WERI-Rb-1 (cell line): ENCODE results near the gene TTC28.
A peak's percentile ranks its signal among the peaks of the same experiment; 100 is the strongest.
"Not testable (repeated sequence)": the region's sequence is repeated elsewhere in the genome, so short reads cannot be mapped to it uniquely, and the experiment has no call there.

Experiments used
- DNase-seq: peaks from one replicate; pipeline ENCODE4 v3.0.0-alpha.2; 2020
- H3K27ac ChIP-seq: fragments of 250-450 bp; sonication (Bioruptor Pico); 2 replicates; pipeline ENCODE4 v1.5.1; 2020; ENCODE audit warnings: mild to moderate bottlenecking, moderate library complexity
- H3K27me3 ChIP-seq: fragments of 250-450 bp; sonication (Bioruptor Pico); 2 replicates; pipeline ENCODE4 v1.5.1; 2021; ENCODE audit warnings: mild to moderate bottlenecking, low read depth, moderate library complexity; ENCODE audit not compliant: insufficient read depth, severe bottlenecking
- H3K36me3 ChIP-seq: fragments of 250-450 bp; sonication (Bioruptor Pico); 2 replicates; pipeline ENCODE4 v1.5.1; 2020; ENCODE audit warnings: mild to moderate bottlenecking, moderate library complexity
- H3K4me3 ChIP-seq: 2 replicates; pipeline ENCODE4 v1.5.1; 2011; ENCODE audit warnings: low read depth, mild to moderate bottlenecking, control low read depth, low read length
- H3K9me3 ChIP-seq: fragments of 250-450 bp; sonication (Bioruptor Pico); 2 replicates; pipeline ENCODE4 v1.5.1; 2021; ENCODE audit warnings: mild to moderate bottlenecking, moderate library complexity; ENCODE audit not compliant: severe bottlenecking
- TF ChIP-seq, protein P1 (sequence below): IDR thresholded peaks from 2 replicates; pipeline ENCODE4 v1.5.1; 2011; ENCODE audit warnings: low read depth, mild to moderate bottlenecking, control low read depth, inconsistent platforms, low read length

The TTC28 gene

DNA sequence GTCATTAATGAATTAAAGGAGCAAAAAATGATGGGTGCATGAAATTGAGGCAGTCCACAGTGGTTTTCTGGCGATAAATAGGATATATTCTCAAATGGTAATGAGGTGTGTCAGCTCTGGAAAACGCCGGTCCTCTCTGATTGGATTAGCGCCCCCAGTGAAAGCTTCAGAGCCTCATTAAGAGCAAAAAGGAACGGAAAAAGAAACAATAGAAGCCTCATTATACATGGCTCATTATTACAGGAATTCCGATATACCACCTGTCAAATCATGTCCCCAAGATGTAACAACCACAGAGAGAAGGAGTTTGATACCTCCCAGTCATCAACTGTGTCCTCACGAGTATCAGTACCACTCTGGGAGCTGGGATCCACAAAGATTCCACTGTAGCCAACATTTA is 584.9 kb downstream of the TTC28 start:
- H3K27me3 ChIP-seq = no peaks in the 10 kb centered on the region

DNA sequence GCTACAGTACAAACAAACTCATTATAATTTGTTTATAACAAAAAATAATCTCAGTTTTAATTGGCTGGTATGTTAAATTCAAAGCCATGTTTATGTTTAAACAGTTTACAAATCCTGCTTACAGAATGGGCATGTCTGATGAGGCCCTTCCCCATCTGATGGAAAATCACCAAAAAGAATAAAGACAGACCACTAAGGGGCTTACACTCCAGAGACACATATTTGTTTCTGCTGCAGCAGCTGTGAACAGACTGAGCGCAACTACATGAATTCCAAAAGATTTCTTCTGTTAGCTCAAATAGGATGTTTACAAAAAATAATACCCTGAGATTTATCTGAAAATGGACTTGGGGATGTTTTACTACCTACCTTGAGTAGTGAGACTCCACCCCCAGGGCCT is 585.9 kb downstream of the TTC28 start:
- H3K4me3 ChIP-seq = no peak overlapping the region
- no peaks in the 10 kb centered on the region; the same call in 1 of the 2 replicates for H3K36me3 ChIP-seq
- no peak overlapping the region for H3K27ac ChIP-seq
- TF ChIP-seq, protein P1, sequence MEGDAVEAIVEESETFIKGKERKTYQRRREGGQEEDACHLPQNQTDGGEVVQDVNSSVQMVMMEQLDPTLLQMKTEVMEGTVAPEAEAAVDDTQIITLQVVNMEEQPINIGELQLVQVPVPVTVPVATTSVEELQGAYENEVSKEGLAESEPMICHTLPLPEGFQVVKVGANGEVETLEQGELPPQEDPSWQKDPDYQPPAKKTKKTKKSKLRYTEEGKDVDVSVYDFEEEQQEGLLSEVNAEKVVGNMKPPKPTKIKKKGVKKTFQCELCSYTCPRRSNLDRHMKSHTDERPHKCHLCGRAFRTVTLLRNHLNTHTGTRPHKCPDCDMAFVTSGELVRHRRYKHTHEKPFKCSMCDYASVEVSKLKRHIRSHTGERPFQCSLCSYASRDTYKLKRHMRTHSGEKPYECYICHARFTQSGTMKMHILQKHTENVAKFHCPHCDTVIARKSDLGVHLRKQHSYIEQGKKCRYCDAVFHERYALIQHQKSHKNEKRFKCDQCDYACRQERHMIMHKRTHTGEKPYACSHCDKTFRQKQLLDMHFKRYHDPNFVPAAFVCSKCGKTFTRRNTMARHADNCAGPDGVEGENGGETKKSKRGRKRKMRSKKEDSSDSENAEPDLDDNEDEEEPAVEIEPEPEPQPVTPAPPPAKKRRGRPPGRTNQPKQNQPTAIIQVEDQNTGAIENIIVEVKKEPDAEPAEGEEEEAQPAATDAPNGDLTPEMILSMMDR = no peak
- no peak for DNase-seq
- peaks cover 4% of the 10 kb centered on the region for H3K9me3 ChIP-seq
- no peaks in the 10 kb centered on the region for H3K27me3 ChIP-seq

More for the DNA sequence above, 584.9 kb downstream of the TTC28 start:
- Histone ChIP-seq H3K9me3 (no peaks in the 10 kb centered on the region), H3K27ac (no peak overlapping the region), H3K36me3 (no peaks in the 10 kb centered on the region; the same call in 1 of the 2 replicates), H3K4me3 (no peak overlapping the region)
- TF ChIP-seq, protein P1 = no peak
- no peak for DNase-seq

DNA sequence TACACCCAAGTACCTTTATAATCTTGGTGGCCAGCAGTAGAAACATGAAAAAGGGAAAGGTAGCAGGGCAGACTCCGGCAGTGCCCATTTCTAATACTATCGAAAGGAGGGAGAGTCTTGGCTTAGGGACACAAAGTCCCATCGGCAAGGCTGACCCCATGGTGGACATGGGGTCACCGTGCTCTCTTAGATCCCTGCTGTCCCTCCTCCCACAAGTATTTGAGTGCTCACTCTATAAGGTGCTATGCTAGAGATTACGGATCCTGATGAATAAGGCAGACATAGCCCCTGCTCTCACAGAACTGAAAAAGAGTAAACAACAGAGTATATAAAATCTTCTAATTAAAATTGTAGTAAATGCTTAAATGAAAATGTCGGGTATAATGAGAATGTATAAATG is 588.2 kb downstream of the TTC28 start:
- Histone ChIP-seq H3K27me3 (no peaks in the 10 kb centered on the region), H3K4me3 (no peak overlapping the region), H3K36me3 (no peaks in the 10 kb centered on the region; the same call in 1 of the 2 replicates), H3K27ac (no peak overlapping the region), H3K9me3 (peaks cover 4% of the 10 kb centered on the region)
- TF ChIP-seq, protein P1 = no peak
- DNase-seq = no peak

DNA sequence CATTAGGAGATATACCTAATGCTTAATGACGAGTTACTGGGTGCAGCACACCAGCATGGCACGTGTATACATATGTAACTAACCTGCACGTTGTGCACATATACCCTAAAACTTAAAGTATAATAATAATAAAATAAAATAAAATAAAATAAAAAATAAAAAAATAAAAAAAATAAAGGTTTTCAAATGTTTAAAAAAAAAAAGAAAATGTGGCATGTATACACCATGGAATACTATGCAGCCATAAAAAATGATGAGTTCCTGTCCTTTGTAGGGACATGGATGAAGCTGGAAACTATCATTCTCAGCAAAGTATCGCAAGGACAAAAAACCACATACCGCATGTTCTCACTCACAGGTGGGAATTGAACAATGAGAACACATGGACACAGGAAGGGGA is 590.1 kb downstream of the TTC28 start:
- not testable (repeated sequence) for DNase-seq, H3K9me3 ChIP-seq, H3K27ac ChIP-seq, H3K36me3 ChIP-seq, H3K4me3 ChIP-seq, H3K27me3 ChIP-seq

DNA sequence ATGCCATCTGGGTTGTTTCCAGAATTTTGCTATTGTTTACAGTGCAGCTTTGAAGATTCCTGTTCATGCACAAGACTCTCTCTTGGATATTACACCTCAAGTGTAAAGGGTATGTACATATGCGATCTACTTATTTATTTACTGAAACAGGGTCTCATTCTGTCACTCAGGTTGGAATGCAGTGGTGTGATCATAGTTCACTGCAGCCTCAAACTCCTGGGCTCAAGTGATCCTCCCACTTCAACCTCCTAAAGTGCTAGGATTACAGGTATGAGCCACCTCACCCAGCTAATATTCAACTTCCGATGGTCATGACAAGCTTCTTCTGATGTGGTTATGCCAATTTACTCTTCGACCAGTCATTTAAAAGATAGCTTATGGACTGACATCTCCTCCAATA is 602.5 kb downstream of the TTC28 start:
- Histone ChIP-seq H3K9me3 (no peaks in the 10 kb centered on the region), H3K4me3 (no peak overlapping the region), H3K36me3 (no peaks in the 10 kb centered on the region), H3K27ac (no peak overlapping the region), H3K27me3 (no peaks in the 10 kb centered on the region)
- DNase-seq = no peak
- TF ChIP-seq, protein P1 = no peak

DNA sequence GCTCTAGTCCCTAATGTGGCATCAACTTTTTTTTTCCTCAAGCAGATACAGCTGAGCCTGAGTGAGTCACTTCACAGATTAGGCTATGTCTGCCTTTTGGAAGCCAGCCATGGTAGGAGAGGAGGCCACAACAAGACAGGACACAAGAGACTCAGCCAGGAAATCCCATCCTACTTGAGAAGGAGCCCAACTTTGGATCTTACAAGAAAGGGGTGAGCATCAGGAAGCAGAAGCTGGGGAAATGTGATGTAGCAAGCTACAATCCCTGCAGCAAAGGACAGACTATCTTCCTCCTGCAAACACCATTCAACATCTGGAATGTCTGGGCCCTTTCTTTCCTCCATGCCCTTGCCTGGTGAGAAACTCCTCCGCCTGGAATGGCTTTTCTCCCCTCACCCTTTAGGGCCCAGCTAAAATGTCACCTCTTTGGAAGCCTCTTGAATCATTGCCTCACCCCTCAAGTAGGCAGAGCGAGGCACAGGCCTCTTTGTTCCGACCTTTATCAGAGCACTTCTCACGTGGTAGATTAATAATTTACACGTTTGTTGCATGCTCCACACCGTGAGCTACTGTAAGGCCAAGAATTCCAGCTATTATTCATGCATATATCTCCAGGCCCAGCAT is 604.2 kb downstream of the TTC28 start:
- Histone ChIP-seq H3K27me3 (no peaks in the 10 kb centered on the region), H3K4me3 (0 out of 2 replicates have a peak overlapping the region, but pooled peaks have one; percentile 7), H3K27ac (peak overlapping the region; percentile 37), H3K9me3 (no peaks in the 10 kb centered on the region), H3K36me3 (no peaks in the 10 kb centered on the region)
- DNase-seq = peak; percentile 11
- TF ChIP-seq, protein P1 = no peak
